Nephron (organoid): ENCODE measurements around the gene ZNF275.

Experiments used
- H3K27ac Mint-ChIP-seq, 3 experiments: 2 replicates each; pipeline ENCODE4 v1.8.0; 2020; ENCODE audit warnings: mixed read lengths in 3 of 3, mild to moderate bottlenecking in 2 of 3, moderate library complexity in 1 of 3
- H3K27me3 Mint-ChIP-seq: 2 replicates; pipeline ENCODE4 v1.8.0; 2021; ENCODE audit warnings: low read depth, mild to moderate bottlenecking, moderate library complexity, mixed read lengths
- H3K36me3 Mint-ChIP-seq: 2 replicates; pipeline ENCODE4 v1.8.0; 2020; ENCODE audit warnings: low read depth, mixed read lengths
- H3K4me1 Mint-ChIP-seq: 2 replicates; pipeline ENCODE4 v1.8.0; 2020; ENCODE audit warnings: mixed read lengths
- H3K4me3 Mint-ChIP-seq, 3 experiments: 2 replicates each; pipeline ENCODE4 v1.8.0; 2020; ENCODE audit warnings: mild to moderate bottlenecking in 3 of 3, mixed read lengths in 3 of 3, moderate library complexity in 2 of 3
- H3K9me3 Mint-ChIP-seq: 2 replicates; pipeline ENCODE4 v1.8.0; 2020; ENCODE audit warnings: mixed read lengths
- CTCF ChIP-seq, 3 experiments: fragments of 200-600 bp; sonication (generic); IDR thresholded peaks; one replicate each; pipeline ENCODE4 v1.5.0; 2021; ENCODE audit warnings: antibody characterized with exemption in 3 of 3; ENCODE audit not compliant: unreplicated experiment in 3 of 3

ZNF275 gene

GRCh38 chrX:153348421-153348820 lies 14.5 kb downstream of the ZNF275 start:
- Mint-ChIP-seq H3K4me1 (no peaks in the 10 kb centered on the region), H3K4me3 (no peak overlapping the region), H3K27me3 (no peaks in the 10 kb centered on the region), H3K9me3 (peaks cover 9% of the 10 kb centered on the region), H3K27ac (no peak overlapping the region), H3K36me3 (peaks cover 75% of the 10 kb centered on the region)
- no peak for TF ChIP-seq CTCF (IDR thresholded peaks at IDR 0.05; ENCODE audit: unreplicated experiment in 3 of 3)

- TF ChIP-seq CTCF (IDR thresholded peaks at IDR 0.05; ENCODE audit: unreplicated experiment in 3 of 3) = no peak
- Mint-ChIP-seq H3K27me3 (no peaks in the 10 kb centered on the region), H3K4me1 (no peaks in the 10 kb centered on the region), H3K4me3 (no peak overlapping the region), H3K36me3 (peaks cover 60% of the 10 kb centered on the region), H3K9me3 (peaks cover 18% of the 10 kb centered on the region), H3K27ac (no peak overlapping the region)
These were observed 16.0 kb downstream of the ZNF275 start for GRCh38 chrX:153349952-153350351.

GRCh38 chrX:153351981-153352380 lies 18.0 kb downstream of the ZNF275 start:
- H3K36me3 Mint-ChIP-seq = peaks cover 44% of the 10 kb centered on the region
- no peaks in the 10 kb centered on the region for H3K4me1 Mint-ChIP-seq
- H3K27ac Mint-ChIP-seq = no peak overlapping the region
- H3K9me3 Mint-ChIP-seq = peaks cover 21% of the 10 kb centered on the region
- TF ChIP-seq CTCF (IDR thresholded peaks at IDR 0.05; ENCODE audit: unreplicated experiment in 3 of 3) = no peak
- no peaks in the 10 kb centered on the region for H3K27me3 Mint-ChIP-seq
- no peak overlapping the region for H3K4me3 Mint-ChIP-seq

GRCh38 chrX:153352858-153353257 lies 18.9 kb downstream of the ZNF275 start:
- H3K27ac Mint-ChIP-seq = no peak overlapping the region

GRCh38 chrX:153353416-153353815 lies 19.5 kb downstream of the ZNF275 start:
- no peaks in the 10 kb centered on the region for H3K27me3 Mint-ChIP-seq
- H3K4me3 Mint-ChIP-seq = no peak overlapping the region

More at GRCh38 chrX:153352858-153353257, 18.9 kb downstream of the ZNF275 start:
- H3K9me3 Mint-ChIP-seq = peaks cover 27% of the 10 kb centered on the region
- peaks cover 43% of the 10 kb centered on the region for H3K36me3 Mint-ChIP-seq
- no peaks in the 10 kb centered on the region for H3K27me3 Mint-ChIP-seq
- no peaks in the 10 kb centered on the region for H3K4me1 Mint-ChIP-seq
- TF ChIP-seq CTCF (IDR thresholded peaks at IDR 0.05; ENCODE audit: unreplicated experiment in 3 of 3) = no peak
- H3K4me3 Mint-ChIP-seq = no peak overlapping the region

More at GRCh38 chrX:153353416-153353815, 19.5 kb downstream of the ZNF275 start:
- Mint-ChIP-seq H3K36me3 (peaks cover 39% of the 10 kb centered on the region), H3K4me1 (no peaks in the 10 kb centered on the region), H3K9me3 (peaks cover 30% of the 10 kb centered on the region), H3K27ac (no peak overlapping the region)
- TF ChIP-seq CTCF (IDR thresholded peaks at IDR 0.05; ENCODE audit: unreplicated experiment in 3 of 3) = no peak
